HepG2 (cell line): ENCODE measurements around the gene RIN3.

Source experiments
- CTCF ChIP-seq: sonication (generic); formaldehyde crosslinking; IDR thresholded peaks from 2 replicates; pipeline ENCODE4 v1.5.0; 2020; ENCODE audit warnings: mild to moderate bottlenecking, missing genetic modification reagents, moderate library complexity
- E2F5 ChIP-seq: sonication (generic); formaldehyde crosslinking; conservative IDR thresholded peaks from 2 replicates; pipeline ENCODE4 v1.4.0; 2020; ENCODE audit warnings: missing genetic modification reagents
- EP300 ChIP-seq, 3 experiments: sonication (generic) in 1 of 3; formaldehyde crosslinking in 1 of 3; IDR thresholded peaks; 2 replicates each; pipeline versions ENCODE4 v1.5.1 to v1.6.1; 2011 to 2020; ENCODE audit warnings: low read depth in 2 of 3, low read length in 2 of 3, borderline replicate concordance in 1 of 3, improper control_type of control experiment in 1 of 3, mild to moderate bottlenecking in 1 of 3, missing genetic modification reagents in 1 of 3, moderate library complexity in 1 of 3
- HCFC1 ChIP-seq: fragments of 150-350 bp; IDR thresholded peaks from 2 replicates; pipeline ENCODE4 v1.6.1; 2014; ENCODE audit warnings: low read depth, low read length
- HDAC6 ChIP-seq: fragments of 200-600 bp; sonication (generic); IDR thresholded peaks from 2 replicates; pipeline ENCODE4 v1.7.0; 2017; ENCODE audit warnings: mild to moderate bottlenecking, antibody characterized with exemption, low read length, low read depth
- IRF9 ChIP-seq: sonication (generic); formaldehyde crosslinking; IDR thresholded peaks from 2 replicates; pipeline ENCODE4 v1.8.0; 2022; ENCODE audit warnings: missing genetic modification reagents, mild to moderate bottlenecking, borderline replicate concordance
- POLR2AphosphoS2 ChIP-seq: IDR thresholded peaks from 2 replicates; pipeline ENCODE4 v1.6.1; 2011; ENCODE audit warnings: low read depth, low read length, improper control_type of control experiment
- SPEN ChIP-seq: sonication (generic); formaldehyde crosslinking; IDR thresholded peaks from 2 replicates; pipeline ENCODE4 v1.5.1; 2020; ENCODE audit warnings: low read depth, mild to moderate bottlenecking, missing genetic modification reagents
- SUZ12 ChIP-seq: fragments of 150-350 bp; IDR thresholded peaks from 2 replicates; pipeline ENCODE4 v1.6.1; 2014; ENCODE audit warnings: low read depth, low read length
- USF2 ChIP-seq, 2 experiments: sonication (generic) in 1 of 2; formaldehyde crosslinking in 1 of 2; IDR thresholded peaks; 2 replicates each; pipeline versions ENCODE4 v1.5.1 to v1.6.1; 2011 to 2020; ENCODE audit warnings: borderline replicate concordance in 1 of 2, low read depth in 1 of 2, low read length in 1 of 2, mild to moderate bottlenecking in 1 of 2, missing genetic modification reagents in 1 of 2, moderate library complexity in 1 of 2
- ZNF17 ChIP-seq: sonication (generic); formaldehyde crosslinking; IDR thresholded peaks from 2 replicates; pipeline ENCODE4 v1.5.0; 2020; ENCODE audit warnings: mild to moderate bottlenecking, missing genetic modification reagents
- ZNF343 ChIP-seq: sonication (generic); formaldehyde crosslinking; IDR thresholded peaks from 2 replicates; pipeline ENCODE4 v1.4.0; 2020; ENCODE audit warnings: mild to moderate bottlenecking, missing genetic modification reagents

- TF ChIP-seq EP300 (IDR thresholded peaks at IDR 0.05; ENCODE audit: low read depth in 2 of 2, low read length in 2 of 2): no peak
- TF ChIP-seq EP300 (CRISPR knock-in tag; IDR thresholded peaks at IDR 0.05; ENCODE audit: borderline replicate concordance): no peak
- no peak for TF ChIP-seq HDAC6
- no peak for TF ChIP-seq ZNF17 (CRISPR knock-in tag)
- no peak for TF ChIP-seq SUZ12
- TF ChIP-seq HCFC1: no peak
- no peak for TF ChIP-seq POLR2AphosphoS2
- TF ChIP-seq CTCF (CRISPR knock-in tag): no peak
- TF ChIP-seq SPEN (CRISPR knock-in tag): no peak
- no peak for TF ChIP-seq IRF9
- TF ChIP-seq USF2 (IDR thresholded peaks at IDR 0.05; ENCODE audit: low read depth, low read length): no peak
- TF ChIP-seq USF2 (CRISPR knock-in tag; IDR thresholded peaks at IDR 0.05; ENCODE audit: borderline replicate concordance): no peak
- TF ChIP-seq E2F5 (CRISPR knock-in tag): no peak
- no peak for TF ChIP-seq ZNF343 (CRISPR knock-in tag)
These were observed 204.0 kb downstream of the RIN3 start for GRCh38 chr14:92717571-92718042.
